Smooth muscle cell (in vitro differentiated cells): ENCODE data around the gene KCTD3. TPM values are rescaled to one million over a fixed set of nuclear protein-coding genes. Genes with fewer than 3 reads are reported as not detected.

Experiments
- DNase-seq: peaks from one replicate; lab custom pipeline; 2025; ENCODE audit not compliant: unreplicated experiment; lab: John Stamatoyannopoulos, UW
- H2AFZ ChIP-seq: fragments of 200-600 bp; sonication (generic); 2 replicates; pipeline ENCODE4 v1.6.0; 2016; ENCODE audit warnings: antibody characterized with exemption, low read depth, mild to moderate bottlenecking
- H3F3A ChIP-seq: fragments of 200-600 bp; sonication (generic); 2 replicates; pipeline ENCODE4 v1.6.0; 2017; ENCODE audit warnings: antibody characterized with exemption, low read depth
- H3K27ac ChIP-seq: fragments of 200-600 bp; sonication (generic); 2 replicates; pipeline ENCODE4 v1.5.1; 2016; ENCODE audit warnings: low read depth, mild to moderate bottlenecking
- H3K27me3 ChIP-seq: fragments of 200-600 bp; sonication (generic); 2 replicates; pipeline ENCODE4 v1.6.1; 2016; ENCODE audit warnings: low read depth, mild to moderate bottlenecking
- H3K36me3 ChIP-seq: fragments of 200-600 bp; sonication (generic); 2 replicates; pipeline ENCODE4 v1.5.1; 2016; ENCODE audit warnings: low read depth
- H3K4me1 ChIP-seq: fragments of 200-600 bp; sonication (generic); 2 replicates; pipeline ENCODE4 v1.5.1; 2016; ENCODE audit warnings: low read depth
- H3K4me2 ChIP-seq: fragments of 200-600 bp; sonication (generic); 2 replicates; pipeline ENCODE4 v1.6.0; 2016; ENCODE audit warnings: mild to moderate bottlenecking
- H3K4me3 ChIP-seq: fragments of 200-600 bp; sonication (generic); 2 replicates; pipeline ENCODE4 v1.5.1; 2016; ENCODE audit warnings: mild to moderate bottlenecking
- H3K79me2 ChIP-seq: fragments of 200-600 bp; sonication (generic); 2 replicates; pipeline ENCODE4 v1.6.0; 2016; ENCODE audit warnings: low read depth, mild to moderate bottlenecking
- H3K9ac ChIP-seq: fragments of 200-600 bp; sonication (generic); 2 replicates; pipeline ENCODE4 v1.6.0; 2016; ENCODE audit warnings: low read depth
- H3K9me3 ChIP-seq: fragments of 200-600 bp; sonication (generic); replicated peaks from 2 replicates; pipeline ENCODE4 v1.5.1; 2016; ENCODE audit warnings: low read depth
- H4K20me1 ChIP-seq: fragments of 200-600 bp; sonication (generic); 2 replicates; pipeline ENCODE4 v1.6.0; 2016; ENCODE audit warnings: low read depth
- WGBS: methylation state at CpG from one replicate; pipeline ENCODE4 v1.1.7; 2016; ENCODE audit warnings: low lambda C conversion rate; 5-methylcytosine and 5-hydroxymethylcytosine counted together
- polyA plus RNA-seq: library from polyadenylated mRNA; unstranded; fragments of >200 nt; fragmentation: Nextera tagmentation; extraction: Ambion mirVana; gene quantifications from 2 replicates; pipeline ENCODE4 v1.2.1, GENCODE V29; 2016
- total RNA-seq: library from RNA; depleted of rRNA; stranded (reverse); fragments of >200 nt; gene quantifications from 2 replicates; pipeline ENCODE4 v1.2.3, GENCODE V29; 2014
- TF ChIP-seq, protein P1 (sequence below): fragments of 200-600 bp; sonication (generic); IDR thresholded peaks from 2 replicates; pipeline ENCODE4 v1.5.1; 2017; ENCODE audit warnings: borderline replicate concordance, mild to moderate bottlenecking, antibody characterized with exemption; ENCODE audit not compliant: insufficient read depth, poor library complexity, severe bottlenecking

The KCTD3 gene
- total and polyA plus RNA-seq, 2 experiments from 2014 or later = 15.7 to 33.3 TPM

- 98% methylated on average over 4 of the region's 4 CpGs for WGBS
- DNase-seq = no peak
- H3K27ac ChIP-seq = no peak overlapping the region
These were observed 56.1 kb downstream of the KCTD3 start for GRCh38 chr1:215623162-215623561.

DNA sequence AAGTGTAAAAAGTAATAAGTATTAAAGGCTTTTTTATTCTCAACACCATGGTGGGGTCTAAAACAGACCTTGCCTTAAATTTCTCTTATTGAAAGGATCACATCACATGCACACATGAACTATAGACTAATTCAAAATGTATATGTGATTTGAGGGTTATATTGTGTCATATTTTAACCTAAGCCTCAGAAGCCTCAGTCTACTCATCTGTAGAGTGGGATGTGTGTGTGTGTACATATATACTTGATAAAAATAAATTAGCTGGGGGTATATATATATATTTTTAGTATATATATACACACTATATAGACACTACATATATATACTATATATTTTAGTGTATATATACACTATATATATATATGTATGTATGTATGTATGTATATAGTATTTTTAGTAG, 58.8 kb downstream of the KCTD3 start:
- Histone ChIP-seq H2AFZ (no peak overlapping the region), H3K9me3 (no peaks in the 10 kb centered on the region), H3K79me2 (no peaks in the 10 kb centered on the region), H3K27ac (no peak overlapping the region), H3K9ac (no peak overlapping the region), H3K27me3 (no peaks in the 10 kb centered on the region), H3K36me3 (no peaks in the 10 kb centered on the region), H3K4me2 (no peak overlapping the region), H4K20me1 (no peaks in the 10 kb centered on the region), H3K4me3 (no peak overlapping the region), H3K4me1 (no peaks in the 10 kb centered on the region), H3F3A (no peaks in the 10 kb centered on the region)
- TF ChIP-seq, protein P1, sequence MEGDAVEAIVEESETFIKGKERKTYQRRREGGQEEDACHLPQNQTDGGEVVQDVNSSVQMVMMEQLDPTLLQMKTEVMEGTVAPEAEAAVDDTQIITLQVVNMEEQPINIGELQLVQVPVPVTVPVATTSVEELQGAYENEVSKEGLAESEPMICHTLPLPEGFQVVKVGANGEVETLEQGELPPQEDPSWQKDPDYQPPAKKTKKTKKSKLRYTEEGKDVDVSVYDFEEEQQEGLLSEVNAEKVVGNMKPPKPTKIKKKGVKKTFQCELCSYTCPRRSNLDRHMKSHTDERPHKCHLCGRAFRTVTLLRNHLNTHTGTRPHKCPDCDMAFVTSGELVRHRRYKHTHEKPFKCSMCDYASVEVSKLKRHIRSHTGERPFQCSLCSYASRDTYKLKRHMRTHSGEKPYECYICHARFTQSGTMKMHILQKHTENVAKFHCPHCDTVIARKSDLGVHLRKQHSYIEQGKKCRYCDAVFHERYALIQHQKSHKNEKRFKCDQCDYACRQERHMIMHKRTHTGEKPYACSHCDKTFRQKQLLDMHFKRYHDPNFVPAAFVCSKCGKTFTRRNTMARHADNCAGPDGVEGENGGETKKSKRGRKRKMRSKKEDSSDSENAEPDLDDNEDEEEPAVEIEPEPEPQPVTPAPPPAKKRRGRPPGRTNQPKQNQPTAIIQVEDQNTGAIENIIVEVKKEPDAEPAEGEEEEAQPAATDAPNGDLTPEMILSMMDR = no peak
- no peak for DNase-seq

More at GRCh38 chr1:215623162-215623561, 56.1 kb downstream of the KCTD3 start:
- Histone ChIP-seq H2AFZ (no peak overlapping the region), H3K79me2 (no peaks in the 10 kb centered on the region), H3K9ac (no peak overlapping the region), H3K4me1 (no peaks in the 10 kb centered on the region), H3K4me2 (no peak overlapping the region), H4K20me1 (no peaks in the 10 kb centered on the region), H3F3A (no peaks in the 10 kb centered on the region), H3K4me3 (no peak overlapping the region), H3K36me3 (peaks cover 4% of the 10 kb centered on the region), H3K27me3 (no peaks in the 10 kb centered on the region), H3K9me3 (no peaks in the 10 kb centered on the region)
- TF ChIP-seq, protein P1 = no peak

DNA sequence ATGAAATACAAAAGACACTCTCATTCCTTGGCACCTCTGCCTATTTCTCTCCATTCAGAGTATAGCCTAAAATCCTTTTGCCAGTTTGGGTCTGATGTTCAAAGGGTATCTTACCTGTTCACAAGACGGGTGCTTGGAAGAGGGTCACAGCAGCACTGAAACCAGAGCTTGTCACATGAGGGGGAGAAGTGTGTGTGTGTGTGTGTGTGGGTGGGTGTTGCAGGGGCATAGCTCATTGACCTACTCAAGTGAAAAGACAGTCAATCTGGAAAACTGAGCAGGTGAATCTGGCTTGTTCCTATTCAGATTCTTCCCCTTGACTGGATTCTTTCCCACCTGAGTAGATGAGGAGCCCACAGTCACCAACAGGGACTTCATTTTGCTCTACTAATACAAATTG, 63.9 kb downstream of the KCTD3 start:
- Histone ChIP-seq H3K27ac (no peak overlapping the region), H3K27me3 (no peaks in the 10 kb centered on the region), H3K9ac (no peak overlapping the region), H3K79me2 (no peaks in the 10 kb centered on the region), H3K4me3 (no peak overlapping the region), H3K4me2 (no peak overlapping the region), H4K20me1 (no peaks in the 10 kb centered on the region), H3K9me3 (no peaks in the 10 kb centered on the region), H3K4me1 (no peaks in the 10 kb centered on the region), H2AFZ (no peak overlapping the region), H3K36me3 (no peaks in the 10 kb centered on the region), H3F3A (no peaks in the 10 kb centered on the region)
- no peak for DNase-seq
- TF ChIP-seq, protein P1 = no peak
- WGBS = 77% methylated on average over 1 of the region's 1 CpG

DNA sequence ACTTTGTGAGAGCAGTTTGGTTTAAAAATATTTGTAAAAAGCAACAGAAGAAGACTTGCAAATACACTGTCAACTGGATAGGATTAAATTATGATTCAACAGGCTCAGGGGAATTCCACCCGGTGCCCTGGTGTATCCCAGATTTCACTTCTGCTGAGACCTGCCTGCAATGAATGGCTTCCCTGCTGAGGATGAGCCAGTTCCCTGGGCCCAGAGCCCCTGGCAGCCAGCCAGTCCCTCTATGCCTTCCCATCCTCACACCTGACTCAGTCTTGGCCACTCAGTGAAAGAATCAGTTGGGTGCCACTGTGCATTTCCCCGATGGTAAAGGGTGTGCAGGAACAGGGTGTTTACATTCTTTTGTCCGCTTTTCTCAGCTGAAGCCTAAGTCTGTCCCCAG, 64.4 kb downstream of the KCTD3 start:
- Histone ChIP-seq H3K4me1 (no peaks in the 10 kb centered on the region), H3K27me3 (no peaks in the 10 kb centered on the region), H3K9me3 (no peaks in the 10 kb centered on the region), H3K79me2 (no peaks in the 10 kb centered on the region), H2AFZ (no peak overlapping the region), H4K20me1 (no peaks in the 10 kb centered on the region), H3F3A (no peaks in the 10 kb centered on the region), H3K36me3 (no peaks in the 10 kb centered on the region), H3K9ac (no peak overlapping the region), H3K4me3 (no peak overlapping the region), H3K4me2 (no peak overlapping the region), H3K27ac (no peak overlapping the region)
- WGBS = 76% methylated on average over 3 of the region's 3 CpGs
- TF ChIP-seq, protein P1 = no peak
- DNase-seq = no peak
